LNCaP clone FGC (cell line): ENCODE measurements around the gene KRTAP20-4.

Source experiments
- DNase-seq: peaks from one replicate; pipeline ENCODE4 v3.0.0-alpha.2; 2011; ENCODE audit warnings: low read depth
- H3K4me3 ChIP-seq: 2 replicates; pipeline ENCODE4 v1.5.1; 2011; ENCODE audit warnings: mild to moderate bottlenecking, low read depth, low read length, control low read depth
- TF ChIP-seq, protein P1 (sequence below): IDR thresholded peaks from 2 replicates; pipeline ENCODE4 v1.5.1; 2012; ENCODE audit warnings: mild to moderate bottlenecking; ENCODE audit not compliant: control insufficient read depth, insufficient read depth; ENCODE audit errors: extremely low read depth

The KRTAP20-4 gene

DNA sequence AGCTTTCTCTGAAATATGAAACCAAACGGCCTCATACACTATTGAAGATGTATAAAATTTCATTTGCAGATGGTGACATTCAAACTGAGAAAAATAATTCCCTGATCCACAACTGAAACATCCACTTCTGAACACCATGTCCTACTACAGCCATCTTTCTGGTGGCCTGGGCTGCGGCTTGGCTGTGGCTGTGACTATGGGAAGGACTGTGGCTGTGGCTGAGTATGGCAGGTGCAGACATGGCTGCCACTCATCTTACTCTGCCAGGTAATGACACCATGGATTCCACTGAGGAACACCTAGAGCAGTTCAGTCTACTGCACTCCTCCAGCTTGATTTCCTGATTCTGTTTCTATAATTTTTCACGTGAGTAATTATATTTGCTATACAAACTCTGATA is at the start of gene KRTAP20-4:
KRTAP20-4 (plus strand) TSS at position 106 of the 400 bp plus-strand sequence.
- no peak for DNase-seq
- TF ChIP-seq, protein P1, sequence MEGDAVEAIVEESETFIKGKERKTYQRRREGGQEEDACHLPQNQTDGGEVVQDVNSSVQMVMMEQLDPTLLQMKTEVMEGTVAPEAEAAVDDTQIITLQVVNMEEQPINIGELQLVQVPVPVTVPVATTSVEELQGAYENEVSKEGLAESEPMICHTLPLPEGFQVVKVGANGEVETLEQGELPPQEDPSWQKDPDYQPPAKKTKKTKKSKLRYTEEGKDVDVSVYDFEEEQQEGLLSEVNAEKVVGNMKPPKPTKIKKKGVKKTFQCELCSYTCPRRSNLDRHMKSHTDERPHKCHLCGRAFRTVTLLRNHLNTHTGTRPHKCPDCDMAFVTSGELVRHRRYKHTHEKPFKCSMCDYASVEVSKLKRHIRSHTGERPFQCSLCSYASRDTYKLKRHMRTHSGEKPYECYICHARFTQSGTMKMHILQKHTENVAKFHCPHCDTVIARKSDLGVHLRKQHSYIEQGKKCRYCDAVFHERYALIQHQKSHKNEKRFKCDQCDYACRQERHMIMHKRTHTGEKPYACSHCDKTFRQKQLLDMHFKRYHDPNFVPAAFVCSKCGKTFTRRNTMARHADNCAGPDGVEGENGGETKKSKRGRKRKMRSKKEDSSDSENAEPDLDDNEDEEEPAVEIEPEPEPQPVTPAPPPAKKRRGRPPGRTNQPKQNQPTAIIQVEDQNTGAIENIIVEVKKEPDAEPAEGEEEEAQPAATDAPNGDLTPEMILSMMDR, result no peak
- H3K4me3 ChIP-seq, result no peak within 1 kb of the TSS

DNA sequence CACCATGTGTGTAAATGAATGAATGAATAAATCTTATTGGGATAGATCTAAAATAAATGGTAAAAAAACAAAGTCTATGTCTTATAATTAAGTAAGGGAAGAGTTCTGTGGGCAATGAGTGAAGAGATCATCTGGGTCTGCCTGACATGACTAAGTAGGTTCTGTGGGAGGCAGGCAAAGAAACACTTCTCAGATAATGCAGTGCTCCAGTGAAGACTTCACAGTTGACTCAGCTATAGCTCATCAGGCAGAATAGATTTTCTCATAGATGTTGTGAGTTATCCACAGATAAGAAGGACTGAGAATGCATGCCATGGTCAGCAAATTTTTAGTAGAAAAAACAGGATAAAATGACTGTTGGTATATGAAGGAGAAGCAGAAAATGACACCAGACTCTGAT is 42.7 kb upstream of the KRTAP20-4 start:
- no peak overlapping the region for H3K4me3 ChIP-seq
- TF ChIP-seq, protein P1, result no peak
- DNase-seq, result no peak

DNA sequence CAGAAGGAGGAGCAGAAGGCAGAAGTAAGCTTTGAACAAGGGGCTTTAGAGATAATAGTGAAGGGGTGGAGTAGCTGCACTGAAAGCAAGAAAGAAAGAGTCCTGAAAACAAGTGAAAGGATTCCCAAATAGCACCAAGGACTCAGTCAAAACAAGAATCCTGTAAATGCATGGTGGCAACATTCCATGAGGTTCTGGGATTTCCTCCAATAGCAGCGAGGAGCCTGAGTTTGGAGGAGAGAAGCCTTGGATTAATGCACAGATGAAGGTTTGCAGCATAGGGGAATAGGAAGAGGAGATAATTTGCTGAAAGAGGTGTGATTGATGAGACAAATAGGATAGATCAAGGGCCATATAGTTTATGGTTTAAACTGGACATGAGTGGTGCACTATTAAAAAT is 41.1 kb upstream of the KRTAP20-4 start:
- no peak for DNase-seq
- TF ChIP-seq, protein P1, result no peak
- no peak overlapping the region for H3K4me3 ChIP-seq

DNA sequence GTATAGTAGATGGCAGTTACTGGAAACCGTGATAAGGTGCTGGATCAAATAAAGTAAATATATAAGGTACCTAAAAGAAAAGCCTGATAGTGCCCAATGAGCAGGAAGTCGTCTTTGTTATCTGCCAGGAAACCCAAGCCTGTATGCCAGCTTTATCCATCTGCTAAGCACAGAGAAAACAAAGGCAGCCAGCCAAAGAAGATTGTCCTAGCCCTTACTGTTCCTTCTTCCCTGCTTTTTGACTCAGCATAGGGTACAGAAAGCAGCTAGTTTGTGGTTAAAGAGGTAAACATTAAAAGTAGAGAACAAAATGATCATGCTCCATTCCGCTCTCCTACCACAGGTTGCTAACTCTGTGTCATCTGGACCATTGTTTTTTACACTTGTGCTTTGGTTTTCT is 40.3 kb upstream of the KRTAP20-4 start:
- TF ChIP-seq, protein P1, result no peak
- DNase-seq, result peak; percentile 96
- no peak overlapping the region for H3K4me3 ChIP-seq

DNA sequence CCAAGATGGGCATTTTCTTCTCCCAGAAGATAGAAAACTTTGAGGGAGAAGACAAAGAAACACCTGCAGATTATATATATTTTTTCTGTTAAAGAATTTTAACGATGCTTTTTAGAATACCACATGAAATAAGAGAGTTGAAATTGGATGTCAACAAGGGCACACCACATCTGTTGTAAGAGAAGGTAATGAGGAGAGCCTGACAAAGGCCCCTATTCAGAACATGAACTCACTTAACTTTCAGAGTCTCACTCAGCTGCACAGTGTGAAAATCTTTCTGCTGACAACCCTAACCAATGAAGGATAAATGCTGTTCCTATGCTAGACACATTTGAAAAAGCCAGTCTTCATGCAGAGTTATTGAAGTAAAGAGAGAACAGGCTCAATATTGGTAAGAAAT is 37.6 kb upstream of the KRTAP20-4 start:
- DNase-seq, result no peak
- TF ChIP-seq, protein P1, result no peak

DNA sequence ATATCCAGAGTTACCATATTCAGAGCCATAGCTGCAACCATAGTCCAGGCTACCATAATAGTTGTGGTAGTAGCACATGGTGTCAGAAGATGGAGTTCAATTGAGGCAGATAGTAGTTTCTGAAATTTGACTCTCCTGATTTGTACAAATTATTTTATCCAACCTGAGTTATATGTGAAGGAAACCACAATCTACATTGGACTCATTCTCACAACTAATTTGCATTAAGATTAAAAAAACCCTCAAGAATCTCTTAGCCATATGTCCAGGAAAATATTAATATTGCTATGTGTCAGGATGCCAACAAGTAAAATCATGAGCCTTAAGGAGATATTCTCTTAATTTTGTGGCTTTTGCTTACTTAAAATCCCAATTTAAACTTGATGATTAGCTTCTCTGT is 30.1 kb upstream of the KRTAP20-4 start, which contains the start of gene KRTAP22-2:
KRTAP22-2 (minus strand) TSS at position 101 of the 400 bp plus-strand sequence.
- no peak for DNase-seq
- TF ChIP-seq, protein P1, result no peak
- H3K4me3 ChIP-seq, result no peak within 1 kb of the TSS

More for the DNA sequence above, 37.6 kb upstream of the KRTAP20-4 start:
- no peak overlapping the region for H3K4me3 ChIP-seq

DNA sequence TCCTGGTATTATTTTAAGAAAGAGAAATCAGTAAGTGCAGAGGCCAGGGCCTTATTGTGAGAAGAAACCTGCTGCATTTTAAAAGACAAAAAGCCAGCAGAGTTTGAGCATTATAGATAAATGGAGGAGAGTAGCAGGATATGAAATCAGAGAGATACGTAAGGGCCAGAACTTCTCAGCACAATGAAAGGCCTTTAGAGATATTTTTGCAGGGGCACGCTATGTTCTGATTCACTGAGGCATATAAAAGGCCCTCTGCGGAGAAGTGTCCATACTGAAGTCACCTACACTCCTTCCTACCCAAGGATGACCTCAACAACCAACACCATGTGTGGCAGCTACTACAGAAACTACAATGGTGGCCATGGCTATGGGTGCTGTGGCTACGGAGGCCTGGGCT is 28.3 kb upstream of the KRTAP20-4 start, which contains the start of gene KRTAP6-3:
KRTAP6-3 (plus strand) TSS at position 301 of the 400 bp plus-strand sequence; CDS start at position 307, 6 bp downstream.
- TF ChIP-seq, protein P1, result no peak
- no peak within 1 kb of the TSS for H3K4me3 ChIP-seq
- no peak for DNase-seq
